22Rv1 (cell line): ENCODE results near the gene IL22RA2.

Source experiments
- ZFX ChIP-seq: fragments of 450-650 bp; IDR thresholded peaks from 2 replicates; pipeline ENCODE4 v1.6.1; 2017; ENCODE audit warnings: antibody characterized with exemption, borderline replicate concordance
- TF ChIP-seq, protein P1 (sequence below): fragments of 450-650 bp; IDR thresholded peaks from 2 replicates; pipeline ENCODE4 v1.5.1; 2017; ENCODE audit warnings: mild to moderate bottlenecking

- TF ChIP-seq, protein P1, sequence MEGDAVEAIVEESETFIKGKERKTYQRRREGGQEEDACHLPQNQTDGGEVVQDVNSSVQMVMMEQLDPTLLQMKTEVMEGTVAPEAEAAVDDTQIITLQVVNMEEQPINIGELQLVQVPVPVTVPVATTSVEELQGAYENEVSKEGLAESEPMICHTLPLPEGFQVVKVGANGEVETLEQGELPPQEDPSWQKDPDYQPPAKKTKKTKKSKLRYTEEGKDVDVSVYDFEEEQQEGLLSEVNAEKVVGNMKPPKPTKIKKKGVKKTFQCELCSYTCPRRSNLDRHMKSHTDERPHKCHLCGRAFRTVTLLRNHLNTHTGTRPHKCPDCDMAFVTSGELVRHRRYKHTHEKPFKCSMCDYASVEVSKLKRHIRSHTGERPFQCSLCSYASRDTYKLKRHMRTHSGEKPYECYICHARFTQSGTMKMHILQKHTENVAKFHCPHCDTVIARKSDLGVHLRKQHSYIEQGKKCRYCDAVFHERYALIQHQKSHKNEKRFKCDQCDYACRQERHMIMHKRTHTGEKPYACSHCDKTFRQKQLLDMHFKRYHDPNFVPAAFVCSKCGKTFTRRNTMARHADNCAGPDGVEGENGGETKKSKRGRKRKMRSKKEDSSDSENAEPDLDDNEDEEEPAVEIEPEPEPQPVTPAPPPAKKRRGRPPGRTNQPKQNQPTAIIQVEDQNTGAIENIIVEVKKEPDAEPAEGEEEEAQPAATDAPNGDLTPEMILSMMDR = no peak
- TF ChIP-seq ZFX = no peak
Observed at GRCh38 chr6:137099689-137100403, 73.6 kb downstream of the IL22RA2 start.
